GM23248 (cell line): ENCODE measurements around the gene ARID1B. TPM values are rescaled to one million over a fixed set of nuclear protein-coding genes. Genes with fewer than 3 reads are reported as not detected.

ENCODE experiments used
- DNase-seq: peaks from one replicate; pipeline ENCODE4 v3.0.0-alpha.2; 2015
- H2AFZ ChIP-seq: fragments of 200-600 bp; sonication (generic); 2 replicates; pipeline ENCODE4 v1.6.1; 2016; ENCODE audit warnings: antibody characterized with exemption
- H3F3A ChIP-seq: fragments of 200-600 bp; sonication (generic); 2 replicates; pipeline ENCODE4 v1.6.1; 2016; ENCODE audit warnings: mild to moderate bottlenecking, antibody characterized with exemption, mixed run types; ENCODE audit not compliant: insufficient read depth
- H3K27ac ChIP-seq: fragments of 200-600 bp; sonication (generic); 2 replicates; pipeline ENCODE4 v1.5.1; 2016; ENCODE audit warnings: mild to moderate bottlenecking
- H3K27me3 ChIP-seq: fragments of 200-600 bp; sonication (generic); replicated peaks from 2 replicates; pipeline ENCODE4 v1.6.1; 2016; ENCODE audit warnings: mild to moderate bottlenecking; ENCODE audit not compliant: insufficient read depth
- H3K36me3 ChIP-seq: fragments of 200-600 bp; sonication (generic); 2 replicates; pipeline ENCODE4 v1.6.1; 2016; ENCODE audit warnings: low read depth, mild to moderate bottlenecking
- H3K4me1 ChIP-seq: fragments of 200-600 bp; sonication (generic); 2 replicates; pipeline ENCODE4 v1.6.1; 2016; ENCODE audit warnings: mild to moderate bottlenecking; ENCODE audit not compliant: insufficient read depth
- H3K4me2 ChIP-seq: fragments of 200-600 bp; sonication (generic); one replicate; pipeline ENCODE4 v1.6.1; 2016; ENCODE audit warnings: mild to moderate bottlenecking; ENCODE audit not compliant: unreplicated experiment
- H3K4me3 ChIP-seq: fragments of 200-600 bp; sonication (generic); 2 replicates; pipeline ENCODE4 v1.5.1; 2016; ENCODE audit warnings: mild to moderate bottlenecking
- H3K79me2 ChIP-seq: fragments of 200-600 bp; sonication (generic); 2 replicates; pipeline ENCODE4 v1.6.1; 2016; ENCODE audit warnings: mild to moderate bottlenecking; ENCODE audit not compliant: insufficient read depth
- H3K9ac ChIP-seq: fragments of 200-600 bp; sonication (generic); 2 replicates; pipeline ENCODE4 v1.6.1; 2016; ENCODE audit warnings: mild to moderate bottlenecking
- H3K9me2 ChIP-seq: fragments of 200-600 bp; sonication (generic); 2 replicates; pipeline ENCODE4 v1.6.1; 2016; ENCODE audit warnings: mixed run types, mild to moderate bottlenecking, moderate library complexity; ENCODE audit not compliant: insufficient read depth
- H3K9me3 ChIP-seq: fragments of 200-600 bp; sonication (generic); one replicate; pipeline ENCODE4 v1.6.1; 2017; ENCODE audit warnings: low read depth
- H4K20me1 ChIP-seq: fragments of 200-600 bp; sonication (generic); 2 replicates; pipeline ENCODE4 v1.6.0; 2016; ENCODE audit not compliant: insufficient read depth
- EZH2 ChIP-seq: fragments of 200-600 bp; sonication (generic); IDR thresholded peaks from 2 replicates; pipeline ENCODE4 v1.6.1; 2018; ENCODE audit warnings: antibody characterized with exemption, mild to moderate bottlenecking; ENCODE audit not compliant: insufficient read depth, poor library complexity, severe bottlenecking
- EZH2phosphoT487 ChIP-seq: fragments of 200-600 bp; sonication (generic); IDR thresholded peaks from 2 replicates; pipeline ENCODE4 v1.6.1; 2018; ENCODE audit warnings: antibody characterized with exemption, moderate library complexity, mild to moderate bottlenecking, low read depth; ENCODE audit not compliant: insufficient read depth
- WGBS, 2 experiments: methylation state at CpG; one replicate each; pipeline ENCODE4 v1.1.6; 2015 to 2017; ENCODE audit warnings: low lambda C conversion rate in 2 of 2, low coverage in 1 of 2; ENCODE audit errors: missing lambda C conversion rate in 2 of 2; 5-methylcytosine and 5-hydroxymethylcytosine counted together
- in situ Hi-C: fragments of 300-500 bp; cut with MboI; formaldehyde crosslinking; loops from 2 replicates; pipeline ENCODE4 v1.15.0; 2020
- polyA plus RNA-seq: library from polyadenylated mRNA; unstranded; fragments of >200 nt; fragmentation: Nextera tagmentation; extraction: Ambion mirVana; gene quantifications from 2 replicates; pipeline ENCODE4 v1.2.1, GENCODE V29; 2016
- total RNA-seq: library from RNA; depleted of rRNA; stranded (reverse); fragments of >200 nt; shearing (Covaris generic); gene quantifications from 2 replicates; pipeline ENCODE4 v1.2.3, GENCODE V29; 2014

The ARID1B gene
- total and polyA plus RNA-seq, 2 experiments from 2014 or later = 19.3 to 21.2 TPM

GRCh38 chr6:157074969-157075368 is 297.8 kb downstream of the ARID1B start:
- in situ Hi-C loops = no loop called here
- Histone ChIP-seq H3K36me3 (no peaks in the 10 kb centered on the region), H3K4me2 (no peak overlapping the region), H4K20me1 (0 out of 2 replicates have a peak, but pooled peaks cover 5% of the 10 kb centered on the region), H3K4me3 (no peak overlapping the region), H3K9me2 (peaks cover 5% of the 10 kb centered on the region; the same call in 1 of the 2 replicates), H3K9me3 (no peaks in the 10 kb centered on the region), H3F3A (peaks cover 13% of the 10 kb centered on the region; the same call in 1 of the 2 replicates), H3K27me3 (no peaks in the 10 kb centered on the region), H3K4me1 (peaks cover 16% of the 10 kb centered on the region), H2AFZ (no peak overlapping the region), H3K9ac (no peak overlapping the region), H3K79me2 (peaks cover 98% of the 10 kb centered on the region), H3K27ac (no peak overlapping the region)
- DNase-seq = no peak
- no peak for TF ChIP-seq EZH2phosphoT487
- no peak for TF ChIP-seq EZH2
- WGBS, 2 experiments = 100% methylated on average over 1 of the region's 1 CpG

GRCh38 chr6:157075549-157076450 is 298.6 kb downstream of the ARID1B start:
- TF ChIP-seq EZH2 = no peak
- TF ChIP-seq EZH2phosphoT487 = no peak
- Histone ChIP-seq H3F3A (peaks cover 13% of the 10 kb centered on the region; the same call in 1 of the 2 replicates), H3K9me2 (peaks cover 5% of the 10 kb centered on the region; the same call in 1 of the 2 replicates), H3K4me3 (no peak overlapping the region), H2AFZ (no peak overlapping the region), H3K4me1 (peaks cover 11% of the 10 kb centered on the region), H3K9ac (no peak overlapping the region), H3K4me2 (no peak overlapping the region), H3K27me3 (no peaks in the 10 kb centered on the region), H3K9me3 (no peaks in the 10 kb centered on the region), H3K36me3 (no peaks in the 10 kb centered on the region), H3K79me2 (peaks cover 98% of the 10 kb centered on the region), H3K27ac (peak overlapping the region; percentile 24; the same call in 1 of the 2 replicates), H4K20me1 (0 out of 2 replicates have a peak, but pooled peaks cover 4% of the 10 kb centered on the region)
- in situ Hi-C loops = no loop called here
- WGBS, 2 experiments = 50 to 52% methylated on average over 8 of the region's 8 CpGs
- DNase-seq = peak; percentile 64

GRCh38 chr6:157076451-157076822 is 299.3 kb downstream of the ARID1B start:
- H3K4me1 ChIP-seq = peaks cover 8% of the 10 kb centered on the region
- no peaks in the 10 kb centered on the region for H3K9me3 ChIP-seq
- no peaks in the 10 kb centered on the region for H4K20me1 ChIP-seq
- no peak for TF ChIP-seq EZH2
- no peak for TF ChIP-seq EZH2phosphoT487
- H3K36me3 ChIP-seq = no peaks in the 10 kb centered on the region
- in situ Hi-C loops = no loop called here
- H3K27me3 ChIP-seq = no peaks in the 10 kb centered on the region
- no peak overlapping the region for H3K4me2 ChIP-seq
- H3K9me2 ChIP-seq = peaks cover 5% of the 10 kb centered on the region; the same call in 1 of the 2 replicates
- H3K79me2 ChIP-seq = peaks cover 98% of the 10 kb centered on the region
- H3K9ac ChIP-seq = no peak overlapping the region
- peaks cover 13% of the 10 kb centered on the region; the same call in 1 of the 2 replicates for H3F3A ChIP-seq
- no peak overlapping the region for H3K4me3 ChIP-seq
- DNase-seq = no peak
- H3K27ac ChIP-seq = no peak overlapping the region
- H2AFZ ChIP-seq = no peak overlapping the region

GRCh38 chr6:157077251-157077650 is 300.1 kb downstream of the ARID1B start:
- WGBS, 2 experiments = 96 to 99% methylated on average over 7 of the region's 7 CpGs
- no peak overlapping the region for H2AFZ ChIP-seq

More at GRCh38 chr6:157077251-157077650, 300.1 kb downstream of the ARID1B start:
- peaks cover 98% of the 10 kb centered on the region for H3K79me2 ChIP-seq
- no peaks in the 10 kb centered on the region for H3K36me3 ChIP-seq
- no peaks in the 10 kb centered on the region for H3K9me3 ChIP-seq
- TF ChIP-seq EZH2 (no peak), EZH2phosphoT487 (no peak)
- no peaks in the 10 kb centered on the region for H4K20me1 ChIP-seq
- H3K27ac ChIP-seq = no peak overlapping the region
- no peaks in the 10 kb centered on the region for H3K27me3 ChIP-seq
- DNase-seq = no peak
- H3K9ac ChIP-seq = no peak overlapping the region
- peaks cover 8% of the 10 kb centered on the region for H3K4me1 ChIP-seq
- in situ Hi-C loops = no loop called here
- H3K4me2 ChIP-seq = no peak overlapping the region
- H3K9me2 ChIP-seq = peaks cover 5% of the 10 kb centered on the region; the same call in 1 of the 2 replicates
- H3F3A ChIP-seq = peaks cover 13% of the 10 kb centered on the region; the same call in 1 of the 2 replicates
- H3K4me3 ChIP-seq = no peak overlapping the region
